Osteocyte (in vitro differentiated cells): Measurements from ENCODE around the gene ZNF536. TPM values are rescaled to one million over a fixed set of nuclear protein-coding genes. Genes with fewer than 3 reads are reported as not detected.
A peak's percentile ranks its signal among the peaks of the same experiment; 100 is the strongest.

Source experiments
- DNase-seq: peaks from one replicate; pipeline ENCODE4 v3.0.0; 2021; ENCODE audit warnings: mixed read lengths; ENCODE audit not compliant: unreplicated experiment; ENCODE audit errors: extremely low spot score
- H3K27ac Mint-ChIP-seq: one replicate; pipeline ENCODE4 v1.8.0; 2021; ENCODE audit warnings: mild to moderate bottlenecking, mixed read lengths; ENCODE audit not compliant: unreplicated experiment
- H3K27me3 Mint-ChIP-seq: one replicate; pipeline ENCODE4 v1.8.0; 2021; ENCODE audit warnings: mixed read lengths; ENCODE audit not compliant: unreplicated experiment
- H3K36me3 Mint-ChIP-seq: one replicate; pipeline ENCODE4 v1.8.0; 2021; ENCODE audit warnings: mixed read lengths; ENCODE audit not compliant: unreplicated experiment
- H3K4me1 Mint-ChIP-seq: one replicate; pipeline ENCODE4 v1.8.0; 2021; ENCODE audit warnings: mixed read lengths; ENCODE audit not compliant: unreplicated experiment
- H3K4me3 Mint-ChIP-seq: one replicate; pipeline ENCODE4 v1.8.0; 2021; ENCODE audit warnings: mild to moderate bottlenecking, moderate library complexity, mixed read lengths; ENCODE audit not compliant: unreplicated experiment
- H3K9me3 Mint-ChIP-seq: one replicate; pipeline ENCODE4 v1.8.0; 2021; ENCODE audit warnings: mixed read lengths; ENCODE audit not compliant: unreplicated experiment
- CTCF ChIP-seq: fragments of 200-600 bp; sonication (generic); IDR thresholded peaks from 2 replicates; pipeline ENCODE4 v1.5.0; 2021; ENCODE audit warnings: antibody characterized with exemption, mild to moderate bottlenecking, moderate library complexity
- total RNA-seq: library from RNA; stranded (reverse); gene quantifications from 2 replicates; pipeline ENCODE4 v1.2.1, GENCODE V29; 2021

Gene ZNF536
- total RNA-seq, 1 donor from 2014 or later = not detected

- no peak overlapping the region for H3K27ac Mint-ChIP-seq
Observed at GRCh38 chr19:30349131-30349730, 23.0 kb upstream of the ZNF536 start.

GRCh38 chr19:30350692-30351663 lies 21.2 kb upstream of the ZNF536 start:
- Mint-ChIP-seq H3K4me1 (no peaks in the 10 kb centered on the region), H3K4me3 (no peak overlapping the region), H3K27me3 (no peaks in the 10 kb centered on the region), H3K9me3 (peaks cover 20% of the 10 kb centered on the region), H3K27ac (no peak overlapping the region), H3K36me3 (no peaks in the 10 kb centered on the region)
- TF ChIP-seq CTCF = no peak
- peak; percentile 19 for DNase-seq

More at GRCh38 chr19:30349131-30349730, 23.0 kb upstream of the ZNF536 start:
- no peak for TF ChIP-seq CTCF
- Mint-ChIP-seq H3K4me3 (no peak overlapping the region), H3K36me3 (no peaks in the 10 kb centered on the region), H3K27me3 (no peaks in the 10 kb centered on the region), H3K9me3 (peaks cover 27% of the 10 kb centered on the region), H3K4me1 (no peaks in the 10 kb centered on the region)
- DNase-seq = no peak

DNA sequence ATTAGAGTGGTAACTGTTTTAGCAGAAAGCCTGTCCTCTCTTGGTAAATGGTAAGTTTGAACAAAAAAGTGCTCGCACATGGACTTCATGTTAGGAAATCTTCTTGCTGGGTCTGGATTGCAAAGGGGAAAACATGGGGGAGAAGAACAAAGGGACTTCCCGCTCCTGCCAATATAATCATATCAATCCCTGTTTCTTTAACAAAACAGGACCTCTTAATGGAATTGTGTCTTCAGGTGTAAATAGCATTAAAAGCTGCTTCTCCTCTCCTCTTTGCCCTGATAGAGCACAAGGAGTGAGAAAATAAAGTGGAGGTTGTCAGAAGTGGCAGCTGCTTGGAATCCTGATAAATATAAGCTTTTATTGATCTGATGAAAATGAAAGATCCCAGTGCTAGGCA lies 20.4 kb upstream of the ZNF536 start:
- H3K36me3 Mint-ChIP-seq = no peaks in the 10 kb centered on the region
- DNase-seq = no peak
- no peak overlapping the region for H3K27ac Mint-ChIP-seq
- H3K9me3 Mint-ChIP-seq = peaks cover 22% of the 10 kb centered on the region
- no peaks in the 10 kb centered on the region for H3K4me1 Mint-ChIP-seq
- no peaks in the 10 kb centered on the region for H3K27me3 Mint-ChIP-seq
- TF ChIP-seq CTCF = no peak
- no peak overlapping the region for H3K4me3 Mint-ChIP-seq

DNA sequence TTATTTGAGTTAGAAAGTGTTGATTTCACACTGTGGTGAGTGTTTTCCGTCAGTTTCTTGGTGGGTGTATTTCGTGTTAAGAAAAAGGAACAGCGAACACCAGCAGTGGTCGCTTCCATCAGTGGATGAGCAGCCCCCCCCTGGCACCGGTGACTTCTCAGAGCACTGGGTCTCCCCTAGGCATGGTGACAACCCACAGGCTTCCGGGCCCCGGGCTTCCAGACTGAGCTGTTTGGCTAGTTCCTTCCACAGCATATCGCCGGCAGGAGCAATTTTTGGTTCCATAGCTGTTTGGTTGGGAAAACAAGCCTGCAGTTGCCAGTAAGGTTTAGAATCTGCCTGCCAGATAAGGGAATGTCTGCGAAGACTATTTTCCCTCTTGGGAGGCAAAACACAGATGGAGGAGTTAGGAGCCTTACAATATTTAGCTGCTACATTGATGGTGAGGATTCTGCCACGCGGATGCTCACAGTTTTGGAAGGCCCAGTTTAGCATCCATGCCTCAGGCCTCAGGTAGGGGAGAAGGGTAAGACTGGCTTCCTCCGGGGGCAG lies 18.7 kb upstream of the ZNF536 start:
- no peak overlapping the region for H3K27ac Mint-ChIP-seq
- peaks cover 11% of the 10 kb centered on the region for H3K9me3 Mint-ChIP-seq
- no peak overlapping the region for H3K4me3 Mint-ChIP-seq
- no peaks in the 10 kb centered on the region for H3K27me3 Mint-ChIP-seq
- TF ChIP-seq CTCF = no peak
- H3K36me3 Mint-ChIP-seq = no peaks in the 10 kb centered on the region
- DNase-seq = peak; percentile 79
- no peaks in the 10 kb centered on the region for H3K4me1 Mint-ChIP-seq

- Mint-ChIP-seq H3K4me1 (no peaks in the 10 kb centered on the region), H3K4me3 (no peak overlapping the region), H3K27me3 (no peaks in the 10 kb centered on the region), H3K27ac (no peak overlapping the region), H3K9me3 (peaks cover 11% of the 10 kb centered on the region), H3K36me3 (no peaks in the 10 kb centered on the region)
- no peak for DNase-seq
- TF ChIP-seq CTCF = no peak
Observed at GRCh38 chr19:30355586-30355985, 16.6 kb upstream of the ZNF536 start.
